HepG2 (cell line): ENCODE results near the gene PMPCB. TPM values are rescaled to one million over a fixed set of nuclear protein-coding genes. Genes with fewer than 3 reads are reported as not detected.

Source experiments
- CHCHD3 ChIP-seq: sonication (generic); formaldehyde crosslinking; IDR thresholded peaks from 2 replicates; pipeline ENCODE4 v1.8.0; 2022; ENCODE audit warnings: mild to moderate bottlenecking, missing genetic modification reagents, moderate library complexity
- CREB1 ChIP-seq, 2 experiments: fragments of 450-650 bp in 1 of 2; IDR thresholded peaks; 2 replicates each; pipeline ENCODE4 v1.6.1; 2016 to 2017; ENCODE audit warnings: control low read depth in 1 of 2, mild to moderate bottlenecking in 1 of 2, missing compliant biosample characterization in 1 of 2, missing genetic modification characterization in 1 of 2
- EHMT2 ChIP-seq: fragments of 200-600 bp; sonication (generic); IDR thresholded peaks from 2 replicates; pipeline ENCODE4 v1.7.0; 2017; ENCODE audit warnings: antibody characterized with exemption, low read depth, low read length, borderline replicate concordance
- HNF1B ChIP-seq: sonication (generic); formaldehyde crosslinking; IDR thresholded peaks from 2 replicates; pipeline ENCODE4 v1.5.1; 2020; ENCODE audit warnings: mild to moderate bottlenecking, moderate library complexity, missing genetic modification reagents
- IRF2 ChIP-seq: IDR thresholded peaks from 2 replicates; pipeline ENCODE4 v1.6.1; 2018; ENCODE audit warnings: missing genetic modification reagents, missing compliant biosample characterization
- LCORL ChIP-seq, 2 experiments: fragments of 450-650 bp in 1 of 2; sonication (generic) in 1 of 2; formaldehyde crosslinking in 1 of 2; IDR thresholded peaks; 2 replicates each; pipeline versions ENCODE4 v1.5.0 to v1.6.1; 2017 to 2020; ENCODE audit warnings: antibody characterized with exemption in 1 of 2, missing genetic modification reagents in 1 of 2
- MTF2 ChIP-seq: sonication (generic); formaldehyde crosslinking; IDR thresholded peaks from 2 replicates; pipeline ENCODE4 v1.5.0; 2020; ENCODE audit warnings: missing genetic modification reagents, borderline replicate concordance
- NCOA5 ChIP-seq: sonication (generic); formaldehyde crosslinking; IDR thresholded peaks from 2 replicates; pipeline ENCODE4 v1.4.0; 2020; ENCODE audit warnings: missing genetic modification reagents
- SYNCRIP ChIP-seq: fragments of 200-400 bp; formaldehyde crosslinking; IDR thresholded peaks from 2 replicates; pipeline ENCODE4 v1.6.1; 2018; ENCODE audit warnings: mild to moderate bottlenecking, low read depth, low read length; ENCODE audit not compliant: insufficient read depth
- ZBTB44 ChIP-seq: sonication (generic); formaldehyde crosslinking; IDR thresholded peaks from 2 replicates; pipeline ENCODE4 v1.4.0; 2020; ENCODE audit warnings: missing genetic modification reagents
- ZNF30 ChIP-seq: sonication (generic); formaldehyde crosslinking; IDR thresholded peaks from 2 replicates; pipeline ENCODE4 v1.5.0; 2020; ENCODE audit warnings: mild to moderate bottlenecking, missing genetic modification reagents
- ZNF367 ChIP-seq: sonication (generic); formaldehyde crosslinking; IDR thresholded peaks from 2 replicates; pipeline ENCODE4 v1.4.0; 2020; ENCODE audit warnings: missing genetic modification reagents, borderline replicate concordance
- ZNF691 ChIP-seq: sonication (generic); formaldehyde crosslinking; IDR thresholded peaks from 2 replicates; pipeline ENCODE4 v1.4.0; 2020; ENCODE audit warnings: missing genetic modification reagents, low read depth, mild to moderate bottlenecking, borderline replicate concordance
- ZNF737 ChIP-seq: sonication (generic); formaldehyde crosslinking; IDR thresholded peaks from 2 replicates; pipeline ENCODE4 v1.5.0; 2020; ENCODE audit warnings: missing genetic modification reagents, mild to moderate bottlenecking, borderline replicate concordance
- ZNF773 ChIP-seq: sonication (generic); formaldehyde crosslinking; IDR thresholded peaks from 2 replicates; pipeline ENCODE4 v1.4.0; 2020; ENCODE audit warnings: missing genetic modification reagents, borderline replicate concordance
- ZSCAN31 ChIP-seq: sonication (generic); formaldehyde crosslinking; IDR thresholded peaks from 2 replicates; pipeline ENCODE4 v1.5.0; 2020; ENCODE audit warnings: low read depth, mild to moderate bottlenecking, missing genetic modification reagents
- polyA plus RNA-seq, 8 experiments: library from polyadenylated mRNA; depleted of rRNA in 3 of 8; stranded (reverse) in 7 of 8; unstranded in 1 of 8; fragments of >200 nt; fragmentation: Illumina TruSeq in 4 of 8; extraction: Trizol in 4 of 8; gene quantifications; 2 replicates each; pipeline versions ENCODE4 v1.2.1 to v1.2.3, GENCODE V29; 2011 to 2016; ENCODE audit warnings: low read depth in 4 of 8, missing spikeins in 1 of 8, mixed read lengths in 1 of 8; ENCODE audit not compliant: insufficient read depth in 1 of 8
- total RNA-seq, 5 experiments: library from RNA; depleted of rRNA; stranded (reverse); fragments of >200 nt; fragmentation: Illumina TruSeq; extraction: Trizol; gene quantifications; 2 replicates each; pipeline ENCODE4 v1.2.3, GENCODE V29; 2016; ENCODE audit warnings: low read depth in 1 of 5
- TF ChIP-seq, protein P1 (sequence below): sonication (generic); formaldehyde crosslinking; IDR thresholded peaks from 2 replicates; pipeline ENCODE4 v1.4.0; 2020; ENCODE audit warnings: missing genetic modification reagents, borderline replicate concordance
- TF ChIP-seq, protein P2 (sequence below): sonication (generic); formaldehyde crosslinking; IDR thresholded peaks from 2 replicates; pipeline ENCODE4 v1.8.0; 2022; ENCODE audit warnings: missing genetic modification reagents, mild to moderate bottlenecking, borderline replicate concordance
- TF ChIP-seq, protein P3 (sequence below): sonication (generic); formaldehyde crosslinking; IDR thresholded peaks from 2 replicates; pipeline ENCODE4 v1.8.0; 2022; ENCODE audit warnings: missing genetic modification reagents, mild to moderate bottlenecking, moderate library complexity, borderline replicate concordance

Gene PMPCB
- total and polyA plus RNA-seq, 2 of the 13 experiments (the other 11 are each of a cell fraction or from before 2014, with no cell fraction given) = 80.8 to 124 TPM

DNA sequence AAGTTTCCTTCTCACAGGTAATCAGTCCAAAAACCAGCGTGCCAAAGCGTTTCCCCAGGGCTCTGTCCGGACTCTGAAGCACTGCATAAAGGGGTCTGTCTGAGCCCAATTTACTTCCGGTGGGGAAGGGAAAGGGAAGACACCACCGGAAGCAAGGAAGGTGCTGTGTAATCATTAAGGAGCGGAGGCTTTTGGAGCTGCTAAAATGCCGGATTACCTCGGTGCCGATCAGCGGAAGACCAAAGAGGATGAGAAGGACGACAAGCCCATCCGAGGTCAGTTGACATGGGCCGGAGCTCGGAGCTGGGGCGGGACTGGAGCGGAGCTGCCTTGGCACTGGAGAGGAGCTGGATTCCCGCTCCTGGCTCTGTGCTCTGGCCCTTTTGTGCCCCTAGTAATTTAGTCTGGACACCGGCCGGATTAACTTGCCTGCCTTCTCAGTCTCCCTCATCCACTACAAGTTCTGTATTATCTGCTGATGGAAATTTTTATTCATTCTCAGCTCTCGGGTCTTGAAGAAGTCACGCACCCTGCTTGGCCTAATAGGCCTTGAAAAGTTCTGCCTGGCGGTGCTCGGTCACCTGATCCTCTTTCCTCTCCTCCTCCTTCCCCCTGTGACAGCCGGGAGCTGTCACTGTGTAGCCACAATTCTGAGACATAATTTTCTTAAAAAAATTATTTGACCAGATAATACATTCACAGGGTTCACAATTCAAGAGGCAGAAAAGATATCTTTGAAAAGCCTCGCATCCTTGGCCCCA is 50.5 kb downstream of the PMPCB start, which contains the start of gene PSMC2 (continued):
- no peak for TF ChIP-seq ZNF367 (CRISPR knock-in tag)
- no peak for TF ChIP-seq CHCHD3 (CRISPR knock-in tag)
- peak; percentile 63 for TF ChIP-seq HNF1B
- TF ChIP-seq, protein P1, sequence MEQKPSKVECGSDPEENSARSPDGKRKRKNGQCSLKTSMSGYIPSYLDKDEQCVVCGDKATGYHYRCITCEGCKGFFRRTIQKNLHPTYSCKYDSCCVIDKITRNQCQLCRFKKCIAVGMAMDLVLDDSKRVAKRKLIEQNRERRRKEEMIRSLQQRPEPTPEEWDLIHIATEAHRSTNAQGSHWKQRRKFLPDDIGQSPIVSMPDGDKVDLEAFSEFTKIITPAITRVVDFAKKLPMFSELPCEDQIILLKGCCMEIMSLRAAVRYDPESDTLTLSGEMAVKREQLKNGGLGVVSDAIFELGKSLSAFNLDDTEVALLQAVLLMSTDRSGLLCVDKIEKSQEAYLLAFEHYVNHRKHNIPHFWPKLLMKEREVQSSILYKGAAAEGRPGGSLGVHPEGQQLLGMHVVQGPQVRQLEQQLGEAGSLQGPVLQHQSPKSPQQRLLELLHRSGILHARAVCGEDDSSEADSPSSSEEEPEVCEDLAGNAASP (CRISPR knock-in tag) = peak; percentile 46; the same call in 1 of the 2 replicates
- TF ChIP-seq ZNF691 (CRISPR knock-in tag) = no peak
- peak; percentile 88 for TF ChIP-seq IRF2 (CRISPR knock-in tag)
- no peak for TF ChIP-seq ZNF737
- no peak; the same call in 1 of the 2 replicates for TF ChIP-seq ZBTB44 (CRISPR knock-in tag)
- TF ChIP-seq, protein P2, sequence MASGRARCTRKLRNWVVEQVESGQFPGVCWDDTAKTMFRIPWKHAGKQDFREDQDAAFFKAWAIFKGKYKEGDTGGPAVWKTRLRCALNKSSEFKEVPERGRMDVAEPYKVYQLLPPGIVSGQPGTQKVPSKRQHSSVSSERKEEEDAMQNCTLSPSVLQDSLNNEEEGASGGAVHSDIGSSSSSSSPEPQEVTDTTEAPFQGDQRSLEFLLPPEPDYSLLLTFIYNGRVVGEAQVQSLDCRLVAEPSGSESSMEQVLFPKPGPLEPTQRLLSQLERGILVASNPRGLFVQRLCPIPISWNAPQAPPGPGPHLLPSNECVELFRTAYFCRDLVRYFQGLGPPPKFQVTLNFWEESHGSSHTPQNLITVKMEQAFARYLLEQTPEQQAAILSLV (CRISPR knock-in tag) = no peak
- TF ChIP-seq, protein P3, sequence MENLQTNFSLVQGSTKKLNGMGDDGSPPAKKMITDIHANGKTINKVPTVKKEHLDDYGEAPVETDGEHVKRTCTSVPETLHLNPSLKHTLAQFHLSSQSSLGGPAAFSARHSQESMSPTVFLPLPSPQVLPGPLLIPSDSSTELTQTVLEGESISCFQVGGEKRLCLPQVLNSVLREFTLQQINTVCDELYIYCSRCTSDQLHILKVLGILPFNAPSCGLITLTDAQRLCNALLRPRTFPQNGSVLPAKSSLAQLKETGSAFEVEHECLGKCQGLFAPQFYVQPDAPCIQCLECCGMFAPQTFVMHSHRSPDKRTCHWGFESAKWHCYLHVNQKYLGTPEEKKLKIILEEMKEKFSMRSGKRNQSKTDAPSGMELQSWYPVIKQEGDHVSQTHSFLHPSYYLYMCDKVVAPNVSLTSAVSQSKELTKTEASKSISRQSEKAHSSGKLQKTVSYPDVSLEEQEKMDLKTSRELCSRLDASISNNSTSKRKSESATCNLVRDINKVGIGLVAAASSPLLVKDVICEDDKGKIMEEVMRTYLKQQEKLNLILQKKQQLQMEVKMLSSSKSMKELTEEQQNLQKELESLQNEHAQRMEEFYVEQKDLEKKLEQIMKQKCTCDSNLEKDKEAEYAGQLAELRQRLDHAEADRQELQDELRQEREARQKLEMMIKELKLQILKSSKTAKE (CRISPR knock-in tag) = no peak
- no peak for TF ChIP-seq ZNF773 (CRISPR knock-in tag)
- TF ChIP-seq CREB1 (IDR thresholded peaks at IDR 0.05) = no peak
- peak; percentile 74 for TF ChIP-seq CREB1 (CRISPR knock-in tag; IDR thresholded peaks at IDR 0.05)
- no peak for TF ChIP-seq NCOA5 (CRISPR knock-in tag)
- no peak for TF ChIP-seq EHMT2
- TF ChIP-seq MTF2 (CRISPR knock-in tag) = no peak; the same call in 1 of the 2 replicates
- peak; percentile 76; the same call in 1 of the 2 replicates for TF ChIP-seq ZSCAN31 (CRISPR knock-in tag)
- no peak for TF ChIP-seq SYNCRIP
- no peak for TF ChIP-seq ZNF30 (CRISPR knock-in tag)
- peak; percentile 27; the same call in 1 of the 2 replicates for TF ChIP-seq LCORL (IDR thresholded peaks at IDR 0.05)
- TF ChIP-seq LCORL (CRISPR knock-in tag; IDR thresholded peaks at IDR 0.05) = peak; percentile 80
